HepG2 (cell line): ENCODE data around the gene OSER1. TPM values are rescaled to one million over a fixed set of nuclear protein-coding genes. Genes with fewer than 3 reads are reported as not detected.

Source experiments
- ARNTL ChIP-seq: sonication (generic); formaldehyde crosslinking; IDR thresholded peaks from 2 replicates; pipeline ENCODE4 v1.4.0; 2020; ENCODE audit warnings: mild to moderate bottlenecking, missing genetic modification reagents
- FOSL1 ChIP-seq: sonication (generic); formaldehyde crosslinking; IDR thresholded peaks from 2 replicates; pipeline ENCODE4 v1.9.0; 2021; ENCODE audit warnings: missing genetic modification reagents, borderline replicate concordance
- HNF1A ChIP-seq, 2 experiments: sonication (generic) in 1 of 2; formaldehyde crosslinking in 1 of 2; IDR thresholded peaks; 2 replicates each; pipeline versions ENCODE4 v1.4.0 to v1.6.1; 2016 to 2020; ENCODE audit warnings: borderline replicate concordance in 1 of 2, low read depth in 1 of 2, mild to moderate bottlenecking in 1 of 2, missing genetic modification reagents in 1 of 2
- HNF4G ChIP-seq, 2 experiments: sonication (generic) in 1 of 2; formaldehyde crosslinking in 1 of 2; IDR thresholded peaks; 2 replicates each; pipeline versions ENCODE4 v1.4.0 to v1.6.1; 2011 to 2020; ENCODE audit warnings: borderline replicate concordance in 2 of 2, low read depth in 2 of 2, mild to moderate bottlenecking in 2 of 2, low read length in 1 of 2, missing genetic modification reagents in 1 of 2, moderate library complexity in 1 of 2
- HOMEZ ChIP-seq: IDR thresholded peaks from 2 replicates; pipeline ENCODE4 v1.6.1; 2016; ENCODE audit warnings: low read depth
- KDM5B ChIP-seq: sonication (generic); formaldehyde crosslinking; IDR thresholded peaks from 2 replicates; pipeline ENCODE4 v1.4.0; 2020; ENCODE audit warnings: missing genetic modification reagents, mild to moderate bottlenecking, borderline replicate concordance
- SCMH1 ChIP-seq: sonication (generic); formaldehyde crosslinking; IDR thresholded peaks from 2 replicates; pipeline ENCODE4 v1.9.0; 2021; ENCODE audit warnings: missing genetic modification reagents, mild to moderate bottlenecking, borderline replicate concordance
- SMC3 ChIP-seq: IDR thresholded peaks from 2 replicates; pipeline ENCODE4 v1.6.1; 2011; ENCODE audit warnings: low read length, improper control_type of control experiment
- SNAPC5 ChIP-seq: sonication (generic); formaldehyde crosslinking; IDR thresholded peaks from 2 replicates; pipeline ENCODE4 v1.8.1; 2023; ENCODE audit warnings: mild to moderate bottlenecking, missing genetic modification reagents, borderline replicate concordance
- TRIM24 ChIP-seq: sonication (generic); formaldehyde crosslinking; IDR thresholded peaks from 2 replicates; pipeline ENCODE4 v1.8.0; 2022; ENCODE audit warnings: mild to moderate bottlenecking, missing genetic modification reagents
- ZBTB42 ChIP-seq: sonication (generic); formaldehyde crosslinking; IDR thresholded peaks from 2 replicates; pipeline ENCODE4 v1.5.0; 2020; ENCODE audit warnings: mild to moderate bottlenecking, missing genetic modification reagents
- ZMYM4 ChIP-seq: sonication (generic); formaldehyde crosslinking; IDR thresholded peaks from 2 replicates; pipeline ENCODE4 v1.8.1; 2023; ENCODE audit warnings: mild to moderate bottlenecking, missing genetic modification reagents
- ZNF232 ChIP-seq: sonication (generic); formaldehyde crosslinking; IDR thresholded peaks from 2 replicates; pipeline ENCODE4 v1.4.0; 2020; ENCODE audit warnings: missing genetic modification reagents, borderline replicate concordance
- ZNF326 ChIP-seq: sonication (generic); formaldehyde crosslinking; IDR thresholded peaks from 2 replicates; pipeline ENCODE4 v1.4.0; 2020; ENCODE audit warnings: missing genetic modification reagents, borderline replicate concordance
- ZNF367 ChIP-seq: sonication (generic); formaldehyde crosslinking; IDR thresholded peaks from 2 replicates; pipeline ENCODE4 v1.4.0; 2020; ENCODE audit warnings: missing genetic modification reagents, borderline replicate concordance
- ZNF501 ChIP-seq: sonication (generic); formaldehyde crosslinking; IDR thresholded peaks from 2 replicates; pipeline ENCODE4 v1.5.1; 2020; ENCODE audit warnings: mild to moderate bottlenecking, moderate library complexity, missing genetic modification reagents
- ZNF547 ChIP-seq: sonication (generic); formaldehyde crosslinking; IDR thresholded peaks from 2 replicates; pipeline ENCODE4 v1.5.1; 2020; ENCODE audit warnings: mild to moderate bottlenecking, missing genetic modification reagents
- ZNF598 ChIP-seq: sonication (generic); formaldehyde crosslinking; IDR thresholded peaks from 2 replicates; pipeline ENCODE4 v1.5.1; 2020; ENCODE audit warnings: mild to moderate bottlenecking, missing genetic modification reagents, borderline replicate concordance
- ZNF614 ChIP-seq: IDR thresholded peaks from 2 replicates; pipeline ENCODE4 v1.6.1; 2018; ENCODE audit warnings: missing biosample characterization, missing genetic modification reagents, inconsistent platforms, borderline replicate concordance
- ZNF737 ChIP-seq: sonication (generic); formaldehyde crosslinking; IDR thresholded peaks from 2 replicates; pipeline ENCODE4 v1.5.0; 2020; ENCODE audit warnings: missing genetic modification reagents, mild to moderate bottlenecking, borderline replicate concordance
- ZNF772 ChIP-seq: sonication (generic); formaldehyde crosslinking; IDR thresholded peaks from 2 replicates; pipeline ENCODE4 v1.5.0; 2020; ENCODE audit warnings: mild to moderate bottlenecking, missing genetic modification reagents
- ZNF775 ChIP-seq: sonication (generic); formaldehyde crosslinking; IDR thresholded peaks from 2 replicates; pipeline ENCODE4 v1.4.0; 2020; ENCODE audit warnings: missing genetic modification reagents, mild to moderate bottlenecking, moderate library complexity, borderline replicate concordance
- ZSCAN9 ChIP-seq: IDR thresholded peaks from 2 replicates; pipeline ENCODE4 v1.6.1; 2016; ENCODE audit warnings: borderline replicate concordance
- polyA plus RNA-seq, 8 experiments: library from polyadenylated mRNA; depleted of rRNA in 3 of 8; stranded (reverse) in 7 of 8; unstranded in 1 of 8; fragments of >200 nt; fragmentation: Illumina TruSeq in 4 of 8; extraction: Trizol in 4 of 8; gene quantifications; 2 replicates each; pipeline versions ENCODE4 v1.2.1 to v1.2.3, GENCODE V29; 2011 to 2016; ENCODE audit warnings: low read depth in 4 of 8, missing spikeins in 1 of 8, mixed read lengths in 1 of 8; ENCODE audit not compliant: insufficient read depth in 1 of 8
- total RNA-seq, 5 experiments: library from RNA; depleted of rRNA; stranded (reverse); fragments of >200 nt; fragmentation: Illumina TruSeq; extraction: Trizol; gene quantifications; 2 replicates each; pipeline ENCODE4 v1.2.3, GENCODE V29; 2016; ENCODE audit warnings: low read depth in 1 of 5

OSER1 gene
- total and polyA plus RNA-seq, 2 of the 13 experiments (the other 11 are each of a cell fraction or from before 2014, with no cell fraction given) = 71.2 to 71.5 TPM

- TF ChIP-seq ZBTB42 (CRISPR knock-in tag) = no peak
- TF ChIP-seq HOMEZ = no peak
- no peak for TF ChIP-seq ZMYM4 (CRISPR knock-in tag)
- no peak; the same call in 1 of the 2 replicates for TF ChIP-seq ZSCAN9 (CRISPR knock-in tag)
- no peak for TF ChIP-seq ZNF598
- TF ChIP-seq HNF4G (IDR thresholded peaks at IDR 0.05; ENCODE audit: borderline replicate concordance, low read depth, low read length) = no peak
- TF ChIP-seq HNF4G (CRISPR knock-in tag; IDR thresholded peaks at IDR 0.05; ENCODE audit: borderline replicate concordance, low read depth) = no peak
- no peak for TF ChIP-seq HNF1A (IDR thresholded peaks at IDR 0.05; ENCODE audit: low read depth)
- TF ChIP-seq HNF1A (CRISPR knock-in tag; IDR thresholded peaks at IDR 0.05; ENCODE audit: borderline replicate concordance) = no peak
- peak; percentile 87 for TF ChIP-seq ZNF501 (CRISPR knock-in tag)
- TF ChIP-seq SNAPC5 (CRISPR knock-in tag) = no peak
- no peak for TF ChIP-seq ZNF367 (CRISPR knock-in tag)
- TF ChIP-seq KDM5B (CRISPR knock-in tag) = peak; percentile 46; the same call in 1 of the 2 replicates
- TF ChIP-seq ARNTL (CRISPR knock-in tag) = no peak
- TF ChIP-seq ZNF614 = peak; percentile 48; the same call in 1 of the 2 replicates
- TF ChIP-seq ZNF737 (CRISPR knock-in tag) = no peak
- no peak for TF ChIP-seq ZNF232 (CRISPR knock-in tag)
- no peak for TF ChIP-seq SCMH1 (CRISPR knock-in tag)
- TF ChIP-seq ZNF326 = no peak
- TF ChIP-seq SMC3 = peak; percentile 92
- TF ChIP-seq FOSL1 (CRISPR knock-in tag) = no peak
- no peak for TF ChIP-seq ZNF772
- TF ChIP-seq ZNF547 = no peak
- TF ChIP-seq ZNF775 (CRISPR knock-in tag) = no peak
- TF ChIP-seq TRIM24 = no peak
These were observed 4.6 kb upstream of the OSER1 start (continued) for GRCh38 chr20:44215125-44215524.
